Measurements from ENCODE around the gene FGF7. TPM values are rescaled to one million over a fixed set of nuclear protein-coding genes. Genes with fewer than 3 reads are reported as not detected.

FGF7 gene, protein sequence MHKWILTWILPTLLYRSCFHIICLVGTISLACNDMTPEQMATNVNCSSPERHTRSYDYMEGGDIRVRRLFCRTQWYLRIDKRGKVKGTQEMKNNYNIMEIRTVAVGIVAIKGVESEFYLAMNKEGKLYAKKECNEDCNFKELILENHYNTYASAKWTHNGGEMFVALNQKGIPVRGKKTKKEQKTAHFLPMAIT
- total RNA-seq (10 to 100 TPM; 20.2 to 71.8 (median 38.9) TPM), polyA plus RNA-seq (10 to 100 TPM; 45.3 to 49.0 TPM)
- long read RNA-seq, donor 1, full-length matches to known transcripts = 28 of 41 reads
- long read RNA-seq, donor 1, partial matches to known transcripts = 9 of 41 reads
- long read RNA-seq, donor 1, other reads (novel, unspliced or antisense) = 4 of 41 reads
- long read RNA-seq, donor 2, full-length matches to known transcripts = 4 of 4 reads
- long read RNA-seq, donor 2, partial matches to known transcripts = 0 of 4 reads
- long read RNA-seq, donor 2, other reads (novel, unspliced or antisense) = 0 of 4 reads
- long read RNA-seq, donor 3, full-length matches to known transcripts = 32 of 36 reads
- long read RNA-seq, donor 3, partial matches to known transcripts = 3 of 36 reads
- long read RNA-seq, donor 3, other reads (novel, unspliced or antisense) = 1 of 36 reads

DNA sequence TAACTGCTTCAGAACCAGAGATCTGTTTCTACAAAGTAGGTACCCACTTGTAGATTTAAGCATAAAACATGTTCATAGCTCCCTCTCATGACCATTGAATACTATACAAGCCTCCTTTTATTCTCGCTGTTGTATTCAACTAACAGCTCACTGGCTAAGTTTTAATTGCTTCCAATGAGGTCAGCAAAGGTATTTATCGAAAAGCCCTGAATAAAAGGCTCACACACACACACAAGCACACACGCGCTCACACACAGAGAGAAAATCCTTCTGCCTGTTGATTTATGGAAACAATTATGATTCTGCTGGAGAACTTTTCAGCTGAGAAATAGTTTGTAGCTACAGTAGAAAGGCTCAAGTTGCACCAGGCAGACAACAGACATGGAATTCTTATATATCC lies at the start of gene FGF7:
FGF7 (plus strand) TSS at position 222 of the 400 bp plus-strand sequence. CDS start 1,056 bp downstream, outside the sequence.
- Histone ChIP-seq H3K4me3 (peak within 1 kb of the TSS; percentile 51), H3K27ac (peak within 1 kb of the TSS in 1 of 2 donors; percentile 66), H3K9me3 (no peaks in the 10 kb centered on the region), H3K27me3 (no peaks in the 10 kb centered on the region), H3K4me1 (ENCODE audit: insufficient read depth) (no peaks in the 10 kb centered on the region), H3K36me3 (no peaks in the 10 kb centered on the region)
- intact Hi-C loops (cut with DNase I) = loop anchor here in 2 of 4 donors (5.0 to 10.0 kb wide), 3 partner anchors 186 to 719 kb away; no protein-coding TSS in a partner anchor
- DNase-seq = peak in 4 of 5 donors; percentile 29 to 49 (median 45)
- TF ChIP-seq POLR2A (IDR thresholded peaks at IDR 0.05) (peak; percentile 31), EP300 (IDR thresholded peaks at IDR 0.05) (no peak)
- TF ChIP-seq, protein P1, sequence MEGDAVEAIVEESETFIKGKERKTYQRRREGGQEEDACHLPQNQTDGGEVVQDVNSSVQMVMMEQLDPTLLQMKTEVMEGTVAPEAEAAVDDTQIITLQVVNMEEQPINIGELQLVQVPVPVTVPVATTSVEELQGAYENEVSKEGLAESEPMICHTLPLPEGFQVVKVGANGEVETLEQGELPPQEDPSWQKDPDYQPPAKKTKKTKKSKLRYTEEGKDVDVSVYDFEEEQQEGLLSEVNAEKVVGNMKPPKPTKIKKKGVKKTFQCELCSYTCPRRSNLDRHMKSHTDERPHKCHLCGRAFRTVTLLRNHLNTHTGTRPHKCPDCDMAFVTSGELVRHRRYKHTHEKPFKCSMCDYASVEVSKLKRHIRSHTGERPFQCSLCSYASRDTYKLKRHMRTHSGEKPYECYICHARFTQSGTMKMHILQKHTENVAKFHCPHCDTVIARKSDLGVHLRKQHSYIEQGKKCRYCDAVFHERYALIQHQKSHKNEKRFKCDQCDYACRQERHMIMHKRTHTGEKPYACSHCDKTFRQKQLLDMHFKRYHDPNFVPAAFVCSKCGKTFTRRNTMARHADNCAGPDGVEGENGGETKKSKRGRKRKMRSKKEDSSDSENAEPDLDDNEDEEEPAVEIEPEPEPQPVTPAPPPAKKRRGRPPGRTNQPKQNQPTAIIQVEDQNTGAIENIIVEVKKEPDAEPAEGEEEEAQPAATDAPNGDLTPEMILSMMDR (IDR thresholded peaks at IDR 0.05) = no peak
- WGBS, 3 donors = 11 to 18% (median 12%) methylated on average over 4 of the region's 4 CpGs

DNA sequence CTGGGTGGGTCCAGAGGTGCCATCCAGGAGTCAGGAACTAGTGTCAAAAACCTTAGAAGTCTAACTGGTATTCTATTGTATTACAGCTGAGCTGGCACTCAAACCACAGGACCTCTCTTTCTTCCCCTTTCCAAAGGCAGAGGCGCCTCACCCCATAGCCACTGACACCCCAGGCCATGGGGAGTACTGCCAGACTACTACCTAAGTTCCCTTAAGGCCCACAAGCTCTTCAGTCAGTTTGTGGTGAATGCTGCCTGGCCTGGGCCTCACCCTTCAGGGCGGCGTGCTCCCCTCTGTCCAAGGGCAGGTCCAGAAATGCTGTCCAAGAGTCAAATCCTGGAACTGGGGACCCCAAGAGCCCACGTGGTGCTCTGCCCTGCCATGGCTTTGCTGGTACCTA lies 43.0 kb upstream of the FGF7 start:
- H3K27me3 ChIP-seq = no peaks in the 10 kb centered on the region
- H3K9me3 ChIP-seq = no peaks in the 10 kb centered on the region
- no peak overlapping the region for H3K4me3 ChIP-seq
- no peaks in the 10 kb centered on the region for H3K36me3 ChIP-seq
- no peaks in the 10 kb centered on the region for H3K4me1 ChIP-seq (ENCODE audit: insufficient read depth)
- TF ChIP-seq POLR2A (IDR thresholded peaks at IDR 0.05) (no peak), EP300 (IDR thresholded peaks at IDR 0.05) (no peak)
- no peak overlapping the region for H3K27ac ChIP-seq
- intact Hi-C loops (cut with DNase I) = no loop called here
- DNase-seq = no peak
- 87 to 96% (median 89%) methylated on average over 4 of the region's 4 CpGs for WGBS, 3 donors

DNA sequence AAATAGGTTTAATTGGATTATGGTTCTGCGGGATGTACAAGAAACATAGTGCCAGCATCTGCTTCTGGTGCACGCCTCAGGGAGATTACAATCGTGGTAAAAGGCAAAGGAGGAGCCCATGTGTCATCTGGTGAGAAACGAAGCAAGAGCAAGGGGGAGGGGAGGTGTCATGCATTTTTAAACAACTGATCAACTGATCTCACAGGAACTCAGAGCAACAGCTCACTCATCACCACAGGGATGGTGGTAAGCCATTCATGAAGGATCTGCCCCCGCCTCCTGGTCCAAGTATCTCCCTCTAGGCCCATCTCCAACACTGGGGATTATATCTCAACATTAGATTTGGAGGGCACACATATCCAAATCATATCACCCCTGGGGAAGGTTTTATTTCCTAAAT lies 42.1 kb upstream of the FGF7 start:
- intact Hi-C loops (cut with DNase I) = no loop called here
- H3K27ac ChIP-seq = no peak overlapping the region
- no peak for DNase-seq
- H3K4me1 ChIP-seq (ENCODE audit: insufficient read depth) = no peaks in the 10 kb centered on the region
- no peak overlapping the region for H3K4me3 ChIP-seq
- no peaks in the 10 kb centered on the region for H3K27me3 ChIP-seq
- WGBS, 3 donors = 84 to 86% (median 84%) methylated on average over 5 of the region's 5 CpGs
- H3K9me3 ChIP-seq = no peaks in the 10 kb centered on the region
- no peak for TF ChIP-seq POLR2A (IDR thresholded peaks at IDR 0.05)
- no peak for TF ChIP-seq EP300 (IDR thresholded peaks at IDR 0.05)
- TF ChIP-seq, protein P1 (IDR thresholded peaks at IDR 0.05) = no peak
- no peaks in the 10 kb centered on the region for H3K36me3 ChIP-seq

DNA sequence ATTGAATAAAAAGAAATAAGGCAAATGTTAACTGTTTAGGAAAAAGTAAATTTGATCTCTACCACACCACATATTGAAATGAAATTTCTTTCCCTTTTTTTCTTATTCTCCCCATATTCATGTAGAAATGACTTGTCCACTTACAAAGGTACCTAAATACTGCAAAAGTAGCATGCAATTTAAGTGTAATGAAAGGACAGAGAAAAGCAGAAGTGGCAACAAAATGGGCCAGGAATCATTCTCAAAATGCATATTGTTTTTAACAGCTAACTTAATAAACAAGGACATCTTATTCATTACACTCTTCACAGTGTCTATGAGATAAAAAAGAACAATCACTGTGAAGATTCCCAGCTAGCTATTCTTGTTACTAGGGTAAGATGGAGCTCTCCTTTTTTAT lies 40.6 kb upstream of the FGF7 start:
- Histone ChIP-seq H3K36me3 (no peaks in the 10 kb centered on the region), H3K27ac (no peak overlapping the region), H3K27me3 (no peaks in the 10 kb centered on the region), H3K4me1 (ENCODE audit: insufficient read depth) (no peaks in the 10 kb centered on the region), H3K4me3 (no peak overlapping the region), H3K9me3 (no peaks in the 10 kb centered on the region)
- TF ChIP-seq, protein P1 (IDR thresholded peaks at IDR 0.05) = no peak
- no peak for TF ChIP-seq EP300 (IDR thresholded peaks at IDR 0.05)
- no peak for TF ChIP-seq POLR2A (IDR thresholded peaks at IDR 0.05)
- no peak for DNase-seq
- intact Hi-C loops (cut with DNase I) = no loop called here

DNA sequence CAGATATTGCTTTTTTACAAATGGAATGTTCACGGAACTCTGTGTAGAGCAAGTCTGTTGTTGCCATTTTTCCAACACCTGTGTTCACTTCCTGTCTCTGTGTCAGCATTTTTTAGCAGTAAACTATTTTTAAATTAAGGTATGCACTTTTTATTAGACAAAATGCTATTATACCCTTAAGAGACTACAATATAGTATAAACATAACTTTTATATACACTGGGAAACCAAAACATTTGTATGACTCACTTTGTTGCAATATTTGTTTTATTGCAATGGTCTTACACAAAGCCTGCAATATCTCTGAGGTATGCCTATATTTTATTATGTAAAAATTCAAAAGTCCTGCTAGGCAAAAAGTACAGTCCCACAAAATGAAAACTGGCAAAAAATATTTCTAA lies 39.8 kb upstream of the FGF7 start:
- H3K4me3 ChIP-seq = no peak overlapping the region
- H3K27ac ChIP-seq = no peak overlapping the region
- intact Hi-C loops (cut with DNase I) = no loop called here
- no peak for TF ChIP-seq POLR2A (IDR thresholded peaks at IDR 0.05)
- TF ChIP-seq, protein P1 (IDR thresholded peaks at IDR 0.05) = no peak
- no peak for TF ChIP-seq EP300 (IDR thresholded peaks at IDR 0.05)
- no peaks in the 10 kb centered on the region for H3K27me3 ChIP-seq
- H3K36me3 ChIP-seq = no peaks in the 10 kb centered on the region
- no peak for DNase-seq
- no peaks in the 10 kb centered on the region for H3K9me3 ChIP-seq
- H3K4me1 ChIP-seq (ENCODE audit: insufficient read depth) = no peaks in the 10 kb centered on the region
- WGBS, 3 donors = 19 to 50% (median 26%) methylated on average over 1 of the region's 1 CpG
